ENCODE measurements around the gene BRAT1.
A peak's percentile ranks its signal among the peaks of the same experiment; 100 is the strongest.

Gene BRAT1

DNA sequence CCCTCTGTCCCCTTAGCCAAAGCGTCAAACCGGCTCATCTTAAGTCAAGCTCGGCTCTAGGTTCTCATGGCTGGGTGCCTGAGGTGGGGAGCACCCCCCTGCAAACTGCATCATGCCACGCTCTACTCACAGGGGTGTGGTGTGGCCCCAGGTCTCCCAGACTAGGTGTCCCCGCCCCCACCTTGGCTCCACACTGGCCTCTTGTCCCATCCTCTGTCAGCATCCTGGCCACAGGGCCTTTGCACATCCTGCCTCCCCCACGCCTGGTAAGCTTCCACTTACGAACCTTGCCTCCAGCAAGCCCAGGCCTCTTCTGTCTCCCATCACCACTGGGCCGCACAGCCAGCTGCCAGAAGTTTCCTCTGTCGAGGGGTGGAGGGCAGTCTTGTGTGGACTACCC, 58.9 kb downstream of the BRAT1 start:
- ATAC-seq (no peak), DNase-seq (no peak)
- Mint-ChIP-seq H3K27ac (no peak overlapping the region), H3K4me1 (peaks cover 16% of the 10 kb centered on the region), H3K9me3 (peaks cover 9 to 11% of the 10 kb centered on the region in 2 donors), H3K4me3 (no peak overlapping the region), H3K27me3 (peaks cover 18% of the 10 kb centered on the region)

DNA sequence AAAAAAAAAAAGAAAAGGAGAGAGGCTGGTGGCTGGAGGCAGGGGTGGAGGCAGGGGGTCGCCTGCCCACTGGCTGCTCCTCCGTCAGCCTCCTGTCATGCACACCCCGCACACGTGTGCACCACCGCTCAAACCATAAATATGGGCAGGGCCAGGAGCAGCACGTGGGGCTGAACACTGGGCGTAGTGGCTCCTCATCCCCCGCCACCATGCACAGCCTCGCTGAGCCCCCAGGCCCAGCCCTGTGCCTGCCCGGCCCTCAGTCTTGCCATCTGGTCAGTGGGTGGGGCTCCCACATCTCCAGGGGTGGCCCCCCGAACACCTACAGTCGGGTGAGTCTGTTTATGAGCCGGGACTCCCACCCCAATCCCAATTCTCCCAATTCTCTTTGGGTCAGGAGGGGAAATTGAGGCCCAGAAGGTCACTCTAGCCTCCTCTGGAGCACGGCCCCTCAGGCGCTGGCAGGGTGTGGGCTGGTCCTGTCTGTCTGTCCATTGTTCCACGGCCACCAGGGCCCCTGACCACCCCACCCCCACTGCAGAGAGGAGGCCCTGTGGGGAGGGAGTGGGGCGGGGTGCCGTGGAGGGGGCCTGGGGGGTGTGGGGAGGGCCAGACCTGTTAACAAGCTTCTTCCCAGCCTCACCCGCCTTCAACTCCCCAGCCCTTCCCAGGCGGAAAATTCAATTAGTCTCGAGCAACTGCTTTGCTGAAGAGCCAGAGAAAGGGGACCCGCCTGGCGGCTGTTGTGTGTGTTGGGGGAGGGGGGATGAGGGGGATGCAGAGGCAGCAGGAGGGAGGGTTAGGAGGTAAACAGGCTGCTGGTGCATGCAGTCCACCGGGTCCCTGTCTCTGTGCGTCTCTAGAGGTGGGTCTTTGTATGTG, 59.7 kb downstream of the BRAT1 start:
- Mint-ChIP-seq H3K27ac (no peak overlapping the region), H3K4me3 (no peak overlapping the region), H3K27me3 (peaks cover 18% of the 10 kb centered on the region), H3K9me3 (peaks cover 11 to 16% of the 10 kb centered on the region in 2 donors), H3K4me1 (peaks cover 16% of the 10 kb centered on the region)
- ATAC-seq (peak; percentile 45), DNase-seq (no peak)

DNA sequence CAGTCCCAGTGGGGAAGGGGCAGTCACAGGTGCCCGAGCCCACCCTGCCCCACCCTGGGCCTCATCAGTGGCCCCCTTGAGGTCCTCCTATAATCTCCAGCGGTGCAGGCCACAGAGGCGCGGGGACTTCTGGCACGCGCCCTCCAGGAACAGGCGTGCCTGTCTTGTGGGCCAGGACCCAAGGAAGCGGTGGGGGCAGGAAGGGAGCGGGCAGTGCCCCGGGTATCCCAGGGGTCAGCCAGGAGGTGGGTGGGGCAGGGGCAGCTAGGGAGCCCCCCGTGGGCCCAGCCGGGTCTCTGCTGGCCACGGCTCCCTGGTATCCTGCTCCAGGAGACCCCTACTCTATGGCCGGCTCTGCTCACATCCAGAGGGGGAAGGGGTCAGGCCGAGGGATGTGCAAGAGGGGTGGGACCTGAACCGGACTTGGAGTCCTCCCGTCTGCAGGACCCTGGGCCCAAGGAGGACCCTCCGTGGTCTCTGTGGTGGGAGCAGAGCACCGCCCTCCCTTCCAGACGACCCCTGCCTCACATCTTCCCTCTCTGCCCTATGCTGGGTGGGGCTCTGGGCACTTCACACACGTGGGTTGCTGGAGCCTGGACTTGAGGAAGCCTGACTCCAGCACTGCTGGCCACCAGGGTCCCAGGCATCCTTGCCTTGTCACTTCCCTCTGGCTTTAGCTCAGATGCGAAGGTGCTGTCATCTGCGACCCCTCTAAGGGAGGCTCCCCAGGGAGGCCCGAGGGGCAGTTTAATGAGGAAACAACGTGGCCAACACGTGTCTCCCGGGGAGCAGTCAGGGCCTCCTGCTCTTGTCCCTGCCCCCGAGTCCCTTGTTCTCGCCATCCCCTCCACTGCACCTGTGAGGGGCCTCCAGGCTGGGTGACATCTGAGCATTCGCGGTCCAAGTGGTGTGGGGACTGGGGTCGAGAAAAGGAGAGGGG, 60.9 kb downstream of the BRAT1 start:
- Mint-ChIP-seq H3K4me1 (peaks cover 16% of the 10 kb centered on the region), H3K27me3 (peaks cover 18% of the 10 kb centered on the region), H3K27ac (no peak overlapping the region), H3K9me3 (peaks cover 11 to 16% of the 10 kb centered on the region in 2 donors), H3K4me3 (no peak overlapping the region)
- DNase-seq (no peak), ATAC-seq (peak; percentile 26)

DNA sequence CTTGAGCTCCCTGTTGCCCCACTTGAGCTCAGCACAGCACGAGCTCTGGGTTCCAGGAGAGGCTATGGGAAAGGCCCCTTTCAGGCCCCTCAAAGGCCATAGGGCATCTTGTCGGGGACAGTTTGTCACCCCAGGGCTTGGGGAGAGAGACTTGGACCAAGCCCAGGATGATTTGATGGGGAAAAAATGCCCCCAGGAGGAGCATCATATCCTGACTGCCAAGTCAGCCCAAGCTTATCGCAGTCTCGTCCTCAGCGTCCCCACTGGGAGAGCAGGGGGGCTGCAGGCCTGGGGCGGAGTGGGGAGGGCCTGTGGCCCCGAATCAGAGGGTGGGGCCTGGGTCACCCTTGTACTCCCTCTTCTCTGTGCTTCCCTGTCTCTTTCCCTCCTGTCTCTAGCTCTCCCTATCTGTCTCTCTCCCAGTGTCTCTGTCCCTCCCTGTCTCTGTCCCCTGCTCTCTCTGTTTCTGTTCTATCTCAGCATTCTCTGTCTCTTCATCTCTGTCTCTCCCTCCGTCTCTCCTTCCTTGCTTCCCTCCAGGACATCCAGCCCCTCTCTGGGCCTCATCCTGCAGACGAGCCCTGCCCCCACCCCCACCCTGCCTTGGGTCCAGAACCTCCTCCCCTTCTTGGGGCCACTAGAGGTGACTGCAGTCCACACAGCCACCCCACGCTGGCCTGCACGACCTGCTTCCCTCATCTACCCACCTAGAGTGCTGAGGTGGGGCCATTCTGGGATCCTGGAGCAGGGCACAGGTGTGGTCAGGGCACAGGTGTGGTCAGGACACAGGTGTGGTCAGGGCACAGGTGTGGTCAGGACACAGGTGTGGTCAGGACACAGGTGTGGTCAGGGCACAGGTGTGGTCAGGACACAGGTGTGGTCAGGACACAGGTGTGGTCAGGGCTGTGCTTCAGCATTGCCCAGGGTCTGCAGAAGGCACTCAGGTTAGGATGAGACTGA, 61.8 kb downstream of the BRAT1 start:
- peaks cover 11 to 16% of the 10 kb centered on the region in 2 donors for H3K9me3 Mint-ChIP-seq
- H3K4me1 Mint-ChIP-seq: peaks cover 15% of the 10 kb centered on the region
- no peak overlapping the region for H3K27ac Mint-ChIP-seq
- peaks cover 18% of the 10 kb centered on the region for H3K27me3 Mint-ChIP-seq
- H3K4me3 Mint-ChIP-seq: no peak overlapping the region
- no peak for ATAC-seq
- no peak for DNase-seq

DNA sequence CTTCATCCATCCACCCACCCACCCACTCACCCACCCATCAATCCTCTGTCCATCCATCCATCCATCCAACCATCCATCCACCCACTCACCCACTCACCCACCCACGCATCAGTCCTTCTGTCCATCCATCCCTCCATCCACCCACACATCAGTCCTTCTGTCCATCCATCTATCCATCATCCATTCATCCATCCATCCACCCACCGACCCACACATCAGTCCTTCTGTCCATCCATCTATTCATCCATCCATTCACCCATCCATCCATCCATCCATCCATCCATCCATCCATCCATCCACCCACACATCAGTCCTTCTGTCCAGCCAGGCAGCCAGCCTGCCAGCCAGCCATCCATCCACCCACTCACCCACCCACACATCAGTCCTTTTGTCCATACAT, 63.3 kb downstream of the BRAT1 start:
- peaks cover 9% of the 10 kb centered on the region for H3K27me3 Mint-ChIP-seq
- ATAC-seq: no peak
- peak overlapping the region in 1 of 2 donors; percentile 27 for H3K27ac Mint-ChIP-seq
- H3K4me1 Mint-ChIP-seq: peaks cover 6% of the 10 kb centered on the region
- DNase-seq: no peak
- peaks cover 11 to 16% of the 10 kb centered on the region in 2 donors for H3K9me3 Mint-ChIP-seq
- H3K4me3 Mint-ChIP-seq: no peak overlapping the region

DNA sequence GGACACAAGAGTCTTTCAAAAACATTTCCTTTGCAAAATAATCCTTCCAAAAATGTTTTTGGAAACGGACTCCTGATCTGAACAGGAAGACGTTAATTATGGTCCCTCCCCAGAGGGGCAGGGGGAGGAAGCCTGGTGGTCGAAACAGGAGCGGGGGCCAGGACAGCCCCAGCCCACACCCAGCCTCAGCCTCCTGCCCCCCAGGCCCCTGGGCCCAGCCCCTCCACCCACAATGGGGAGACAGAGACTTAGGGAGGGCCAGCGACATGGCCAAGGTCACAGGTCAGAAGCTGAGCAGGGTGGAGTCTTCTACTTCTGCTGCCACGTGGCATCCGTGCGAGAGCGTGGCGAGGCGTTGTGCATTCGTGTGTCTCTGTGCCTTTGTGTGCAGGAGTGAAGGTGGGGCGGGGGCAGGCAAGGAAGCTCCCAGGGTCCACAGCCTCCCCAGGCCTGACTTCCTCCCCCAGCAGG, 65.1 kb downstream of the BRAT1 start:
- no peak overlapping the region for H3K4me3 Mint-ChIP-seq
- H3K4me1 Mint-ChIP-seq: no peaks in the 10 kb centered on the region
- no peak overlapping the region for H3K27ac Mint-ChIP-seq

GRCh38 chr7:2488681-2489080, 66.6 kb downstream of the BRAT1 start:
- Mint-ChIP-seq H3K4me3 (no peak overlapping the region), H3K27ac (no peak overlapping the region)
- DNase-seq: no peak

More for the DNA sequence above, 65.1 kb downstream of the BRAT1 start:
- no peak for ATAC-seq
- H3K9me3 Mint-ChIP-seq: peaks cover 11 to 16% of the 10 kb centered on the region in 2 donors
- no peak for DNase-seq
- no peaks in the 10 kb centered on the region for H3K27me3 Mint-ChIP-seq

DNA sequence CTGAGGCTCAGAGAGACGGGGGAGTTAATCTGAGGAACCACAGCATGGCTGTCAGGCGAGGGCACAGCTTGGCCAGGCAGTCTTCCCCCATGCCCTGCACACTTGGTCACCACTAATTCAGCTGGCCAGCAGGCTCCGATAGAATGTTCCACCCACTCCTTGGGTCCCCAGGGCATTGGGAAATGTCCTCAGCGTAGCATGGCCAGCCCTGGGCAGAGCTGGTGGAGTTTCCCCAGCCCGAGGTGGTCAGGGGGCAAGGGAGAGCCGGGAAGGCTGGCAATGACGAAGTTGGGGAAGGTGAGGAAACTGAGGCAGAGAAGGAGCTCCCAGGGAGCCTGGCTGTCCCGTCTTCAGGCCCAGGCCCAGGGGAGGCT, 67.1 kb downstream of the BRAT1 start:
- DNase-seq (no peak), ATAC-seq (no peak)
- Mint-ChIP-seq H3K4me1 (no peaks in the 10 kb centered on the region), H3K4me3 (no peak overlapping the region), H3K27ac (no peak overlapping the region), H3K27me3 (no peaks in the 10 kb centered on the region), H3K9me3 (peaks cover 11 to 16% of the 10 kb centered on the region in 2 donors)

More at GRCh38 chr7:2488681-2489080, 66.6 kb downstream of the BRAT1 start:
- Mint-ChIP-seq H3K9me3 (peaks cover 11 to 16% of the 10 kb centered on the region in 2 donors), H3K4me1 (no peaks in the 10 kb centered on the region), H3K27me3 (no peaks in the 10 kb centered on the region)
- ATAC-seq: peak; percentile 37

Data from stimulated activated naive CD8-positive, alpha-beta T cell treated with anti-CD3 and anti-CD28 coated beads, Interleukin-15, amount 100 ng/mL, for 72 hours (primary cell).